ENCODE data around the gene CD83. TPM values are rescaled to one million over a fixed set of nuclear protein-coding genes. Genes with fewer than 3 reads are reported as not detected.

The CD83 gene
- total RNA-seq, 1 donor from 2014 or later, result 1.8 TPM

DNA sequence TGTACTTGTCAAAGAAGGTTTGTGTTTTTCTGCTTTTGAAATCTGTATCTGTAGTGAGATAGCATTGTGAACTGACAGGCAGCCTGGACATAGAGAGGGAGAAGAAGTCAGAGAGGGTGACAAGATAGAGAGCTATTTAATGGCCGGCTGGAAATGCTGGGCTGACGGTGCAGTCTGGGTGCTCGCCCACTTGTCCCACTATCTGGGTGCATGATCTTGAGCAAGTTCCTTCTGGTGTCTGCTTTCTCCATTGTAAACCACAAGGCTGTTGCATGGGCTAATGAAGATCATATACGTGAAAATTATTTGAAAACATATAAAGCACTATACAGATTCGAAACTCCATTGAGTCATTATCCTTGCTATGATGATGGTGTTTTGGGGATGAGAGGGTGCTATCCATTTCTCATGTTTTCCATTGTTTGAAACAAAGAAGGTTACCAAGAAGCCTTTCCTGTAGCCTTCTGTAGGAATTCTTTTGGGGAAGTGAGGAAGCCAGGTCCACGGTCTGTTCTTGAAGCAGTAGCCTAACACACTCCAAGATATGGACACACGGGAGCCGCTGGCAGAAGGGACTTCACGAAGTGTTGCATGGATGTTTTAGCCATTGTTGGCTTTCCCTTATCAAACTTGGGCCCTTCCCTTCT lies 18.4 kb downstream of the CD83 start:
- TF ChIP-seq, protein P1, sequence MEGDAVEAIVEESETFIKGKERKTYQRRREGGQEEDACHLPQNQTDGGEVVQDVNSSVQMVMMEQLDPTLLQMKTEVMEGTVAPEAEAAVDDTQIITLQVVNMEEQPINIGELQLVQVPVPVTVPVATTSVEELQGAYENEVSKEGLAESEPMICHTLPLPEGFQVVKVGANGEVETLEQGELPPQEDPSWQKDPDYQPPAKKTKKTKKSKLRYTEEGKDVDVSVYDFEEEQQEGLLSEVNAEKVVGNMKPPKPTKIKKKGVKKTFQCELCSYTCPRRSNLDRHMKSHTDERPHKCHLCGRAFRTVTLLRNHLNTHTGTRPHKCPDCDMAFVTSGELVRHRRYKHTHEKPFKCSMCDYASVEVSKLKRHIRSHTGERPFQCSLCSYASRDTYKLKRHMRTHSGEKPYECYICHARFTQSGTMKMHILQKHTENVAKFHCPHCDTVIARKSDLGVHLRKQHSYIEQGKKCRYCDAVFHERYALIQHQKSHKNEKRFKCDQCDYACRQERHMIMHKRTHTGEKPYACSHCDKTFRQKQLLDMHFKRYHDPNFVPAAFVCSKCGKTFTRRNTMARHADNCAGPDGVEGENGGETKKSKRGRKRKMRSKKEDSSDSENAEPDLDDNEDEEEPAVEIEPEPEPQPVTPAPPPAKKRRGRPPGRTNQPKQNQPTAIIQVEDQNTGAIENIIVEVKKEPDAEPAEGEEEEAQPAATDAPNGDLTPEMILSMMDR (IDR thresholded peaks at IDR 0.05; ENCODE audit: borderline replicate concordance), result no peak

DNA sequence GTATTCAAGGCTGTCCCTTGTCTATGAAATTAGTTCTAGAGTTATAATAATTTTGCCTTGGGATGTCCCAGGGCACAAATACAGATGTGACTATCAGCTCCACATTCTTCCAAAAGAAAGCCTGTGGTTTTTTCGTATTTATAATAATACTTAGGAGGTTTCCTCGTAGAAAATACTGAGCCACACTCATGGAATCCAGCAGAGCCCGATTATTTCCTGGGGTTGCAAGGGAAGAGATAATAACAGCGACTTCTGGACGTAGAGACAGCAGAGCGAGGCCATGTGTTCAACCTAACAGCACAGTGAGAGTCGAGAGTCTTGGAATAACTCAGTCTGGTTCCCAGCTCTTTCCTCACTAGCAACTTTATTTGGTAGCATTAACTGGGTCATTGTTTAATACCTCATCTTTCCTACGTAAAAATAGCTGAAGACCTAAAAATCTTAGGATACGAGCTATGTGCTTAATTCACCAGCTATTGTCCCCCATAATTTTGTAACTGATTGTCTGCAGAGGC lies 21.2 kb downstream of the CD83 start:
- Histone ChIP-seq H3K9me3 (replicated peaks) (no peaks in the 10 kb centered on the region), H3K27ac (replicated peaks) (no peak overlapping the region), H3K4me1 (peaks cover 6% of the 10 kb centered on the region), H3K36me3 (peaks cover 3% of the 10 kb centered on the region), H3K27me3 (ENCODE audit: low read depth) (no peaks in the 10 kb centered on the region), H3K4me3 (no peak overlapping the region)
- intact Hi-C loops (cut with micrococcal nuclease), result loop anchor here (10.0 kb wide), 1 partner anchor 1486 kb away; no protein-coding TSS in a partner anchor
- TF ChIP-seq, protein P1 (IDR thresholded peaks at IDR 0.05; ENCODE audit: borderline replicate concordance), result no peak
- no peak for DNase-seq

More for the DNA sequence above, 18.4 kb downstream of the CD83 start:
- intact Hi-C loops (cut with micrococcal nuclease), result loop anchor here (10.0 kb wide), 1 partner anchor 1489 kb away; no protein-coding TSS in a partner anchor
- Histone ChIP-seq H3K9me3 (replicated peaks) (no peaks in the 10 kb centered on the region), H3K4me1 (no peaks in the 10 kb centered on the region), H3K36me3 (peaks cover 7% of the 10 kb centered on the region), H3K27me3 (ENCODE audit: low read depth) (no peaks in the 10 kb centered on the region), H3K4me3 (no peak overlapping the region), H3K27ac (replicated peaks) (no peak overlapping the region)
- DNase-seq, result no peak

DNA sequence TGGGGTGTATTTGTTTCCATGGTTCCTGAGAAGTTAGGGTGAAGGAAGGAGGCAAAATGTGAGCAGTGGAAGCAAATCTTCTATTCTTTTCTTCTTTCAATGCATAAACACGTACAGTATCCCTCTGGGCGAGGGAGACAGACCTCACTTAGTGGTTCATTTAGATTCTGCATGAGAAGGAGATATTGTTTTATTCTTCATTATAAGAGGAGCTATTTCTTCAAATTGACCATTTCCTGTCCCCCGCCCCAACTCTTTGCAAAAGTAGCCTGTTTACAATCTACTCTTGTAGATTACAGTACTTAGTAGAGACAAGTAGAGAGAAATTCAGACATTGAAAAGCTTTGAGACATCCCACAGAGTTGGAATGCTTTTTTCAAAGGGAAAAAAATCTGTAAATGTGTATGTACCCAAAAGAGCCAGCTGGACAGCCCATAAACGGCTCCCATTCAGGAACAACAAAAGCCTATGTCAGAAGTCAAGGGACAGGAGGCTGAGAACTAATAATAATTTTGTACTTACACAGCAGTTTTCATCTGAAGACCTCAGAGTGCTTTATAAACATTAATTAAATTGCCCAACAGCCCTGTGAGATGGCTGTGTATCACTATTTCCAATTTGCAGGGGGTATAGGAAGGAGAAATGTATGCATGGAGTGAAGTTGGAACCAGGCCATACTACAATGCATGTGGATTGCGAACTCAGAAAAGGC lies 23.9 kb downstream of the CD83 start:
- intact Hi-C loops (cut with micrococcal nuclease), result no loop called here
- H3K4me1 ChIP-seq, result peaks cover 6% of the 10 kb centered on the region

DNA sequence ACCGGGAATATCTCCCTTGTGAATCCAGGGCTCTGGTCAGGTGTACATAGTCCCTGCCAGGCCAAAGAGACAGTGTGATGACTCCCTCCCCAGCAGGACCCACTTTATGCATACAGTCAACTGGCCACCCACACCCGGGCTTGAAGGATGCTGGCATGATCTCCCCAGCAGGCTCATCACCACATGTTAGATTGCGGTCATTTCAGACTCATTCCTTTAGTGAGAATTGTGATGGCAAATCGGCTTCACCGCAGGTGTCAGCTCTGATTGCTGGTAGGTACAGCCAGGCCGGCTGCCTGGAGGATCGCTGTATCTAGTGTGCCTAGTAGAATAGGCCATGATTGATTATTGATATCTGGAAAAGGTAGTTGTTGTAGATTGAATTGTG lies 24.5 kb downstream of the CD83 start:
- TF ChIP-seq, protein P1 (IDR thresholded peaks at IDR 0.05; ENCODE audit: borderline replicate concordance), result no peak
- peaks cover 6% of the 10 kb centered on the region for H3K4me1 ChIP-seq
- no peak for DNase-seq
- no peaks in the 10 kb centered on the region for H3K9me3 ChIP-seq (replicated peaks)
- no peaks in the 10 kb centered on the region for H3K27me3 ChIP-seq (ENCODE audit: low read depth)
- intact Hi-C loops (cut with micrococcal nuclease), result no loop called here
- H3K27ac ChIP-seq (replicated peaks), result no peak overlapping the region
- H3K4me3 ChIP-seq, result no peak overlapping the region
- no peaks in the 10 kb centered on the region for H3K36me3 ChIP-seq

More for the DNA sequence above, 23.9 kb downstream of the CD83 start:
- no peak for DNase-seq
- Histone ChIP-seq H3K36me3 (no peaks in the 10 kb centered on the region), H3K27ac (replicated peaks) (no peak overlapping the region), H3K27me3 (ENCODE audit: low read depth) (no peaks in the 10 kb centered on the region), H3K9me3 (replicated peaks) (no peaks in the 10 kb centered on the region), H3K4me3 (no peak overlapping the region)
- TF ChIP-seq, protein P1 (IDR thresholded peaks at IDR 0.05; ENCODE audit: borderline replicate concordance), result no peak

DNA sequence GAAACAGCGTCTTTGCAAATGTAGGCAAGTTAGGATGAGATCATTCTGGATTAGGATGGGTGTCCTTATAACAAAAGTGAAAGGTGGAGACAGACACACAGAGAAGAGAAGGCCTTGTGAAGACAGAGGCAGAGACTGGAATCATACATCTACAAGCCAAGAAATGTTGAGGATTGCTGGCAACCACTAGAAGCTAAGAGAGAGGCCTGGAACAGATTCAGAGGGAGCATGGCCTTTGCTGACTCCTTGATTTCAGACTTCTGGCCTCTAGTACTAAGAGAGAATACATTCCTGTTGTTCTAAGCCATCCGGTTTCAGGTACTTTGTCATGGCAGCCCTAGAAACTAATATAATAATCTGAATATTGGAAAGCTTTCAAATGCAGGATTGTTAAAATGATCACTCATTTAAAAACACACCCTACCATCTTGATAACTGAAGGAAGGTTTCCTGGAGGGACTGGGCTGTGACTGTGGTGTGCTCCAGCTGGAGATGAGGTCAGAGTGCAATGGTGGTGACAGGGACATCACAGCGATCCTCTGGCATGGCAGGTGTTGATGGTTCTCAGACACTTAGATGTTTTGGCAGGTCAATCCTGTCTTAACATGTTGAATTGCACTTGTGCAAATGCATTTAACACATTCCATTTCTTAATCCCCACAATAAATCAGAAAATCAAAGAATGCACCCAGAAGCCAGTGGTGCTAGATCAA lies 25.1 kb downstream of the CD83 start:
- intact Hi-C loops (cut with micrococcal nuclease), result no loop called here
- TF ChIP-seq, protein P1 (IDR thresholded peaks at IDR 0.05; ENCODE audit: borderline replicate concordance), result no peak

More for the DNA sequence above, 25.1 kb downstream of the CD83 start:
- Histone ChIP-seq H3K4me1 (peaks cover 6% of the 10 kb centered on the region), H3K9me3 (replicated peaks) (no peaks in the 10 kb centered on the region), H3K36me3 (no peaks in the 10 kb centered on the region), H3K27me3 (ENCODE audit: low read depth) (no peaks in the 10 kb centered on the region), H3K4me3 (no peak overlapping the region), H3K27ac (replicated peaks) (no peak overlapping the region)
- no peak for DNase-seq
